Activated B cell treated with CpG ODN at 0.5 μM for 24 hours (primary cell): ENCODE measurements around the gene RAPGEF4. TPM values are rescaled to one million over a fixed set of nuclear protein-coding genes. Genes with fewer than 3 reads are reported as not detected.

Experiments used
- ATAC-seq: fragments of 200-7000 bp; cut with Tn5 transposase; one replicate; pipeline ENCODE4 v1.10.0; 2021; ENCODE audit warnings: low read depth, mild to moderate bottlenecking, moderate library complexity
- CTCF ChIA-PET: fragments of 350-600 bp; sonication (Branson Sonifier 250); formaldehyde crosslinking; loops from one replicate; lab custom pipeline; 2021; ENCODE audit warnings: antibody characterized with exemption; lab: Charles Lee
- POLR2A ChIA-PET: fragments of 350-600 bp; sonication (Branson Sonifier 250); formaldehyde crosslinking; loops from one replicate; lab custom pipeline; 2021; ENCODE audit warnings: antibody characterized with exemption; lab: Charles Lee
- DNase-seq: peaks from one replicate; pipeline ENCODE4 v3.0.0; 2022
- H3K27ac Mint-ChIP-seq: one replicate; pipeline ENCODE4 v1.8.0; 2020; ENCODE audit warnings: mixed read lengths
- H3K27me3 Mint-ChIP-seq: one replicate; pipeline ENCODE4 v1.8.0; 2021; ENCODE audit warnings: mixed read lengths
- H3K36me3 Mint-ChIP-seq: one replicate; pipeline ENCODE4 v1.8.0; 2021; ENCODE audit warnings: low read depth, mixed read lengths
- H3K4me1 Mint-ChIP-seq: one replicate; pipeline ENCODE4 v1.8.0; 2021; ENCODE audit warnings: mixed read lengths
- H3K4me3 Mint-ChIP-seq: one replicate; pipeline ENCODE4 v1.8.0; 2020; ENCODE audit warnings: mild to moderate bottlenecking, mixed read lengths
- H3K9me3 Mint-ChIP-seq: one replicate; pipeline ENCODE4 v1.8.0; 2020; ENCODE audit warnings: mixed read lengths
- CTCF ChIP-seq: fragments of 200-600 bp; IDR thresholded peaks from one replicate; pipeline ENCODE4 v1.8.0; 2022; ENCODE audit warnings: antibody characterized with exemption, mild to moderate bottlenecking
- intact Hi-C: fragments of 100-400 bp; cut with micrococcal nuclease; formaldehyde crosslinking; loops from one replicate; pipeline ENCODE4 v1.15.1; 2024
- total RNA-seq: library from RNA; stranded (reverse); gene quantifications from 2 replicates; pipeline ENCODE4 v1.2.3, GENCODE V29; 2022

The RAPGEF4 gene
- total RNA-seq, 1 donor from 2014 or later = not detected

GRCh38 chr2:172931256-172931894, 195.7 kb downstream of the RAPGEF4 start:
- ATAC-seq = no peak
- ChIA-PET CTCF (interaction anchor here (1.1 to 4.0 kb wide), 5 partner anchors 8 to 125 kb away, joined by 3 to 26 read pairs (median 4); no protein-coding TSS in a partner anchor), POLR2A (no interaction called here)
- H3K27ac Mint-ChIP-seq = no peak overlapping the region
- no peaks in the 10 kb centered on the region for H3K9me3 Mint-ChIP-seq
- H3K4me3 Mint-ChIP-seq = no peak overlapping the region
- TF ChIP-seq CTCF = no peak
- DNase-seq = no peak
- H3K27me3 Mint-ChIP-seq = peaks cover 18% of the 10 kb centered on the region
- H3K4me1 Mint-ChIP-seq = no peaks in the 10 kb centered on the region
- H3K36me3 Mint-ChIP-seq = no peaks in the 10 kb centered on the region
- intact Hi-C loops = no loop called here

- POLR2A ChIA-PET = no interaction called here
- H3K27me3 Mint-ChIP-seq = peaks cover 18% of the 10 kb centered on the region
Observed at GRCh38 chr2:172931918-172932520, 196.4 kb downstream of the RAPGEF4 start.

GRCh38 chr2:172937884-172938712, 202.5 kb downstream of the RAPGEF4 start:
- ATAC-seq (no peak), DNase-seq (no peak)
- Mint-ChIP-seq H3K4me3 (no peak overlapping the region), H3K27me3 (peaks cover 12% of the 10 kb centered on the region), H3K27ac (no peak overlapping the region), H3K4me1 (no peaks in the 10 kb centered on the region), H3K36me3 (no peaks in the 10 kb centered on the region), H3K9me3 (peaks cover 4% of the 10 kb centered on the region)
- intact Hi-C loops = no loop called here
- TF ChIP-seq CTCF = no peak
- ChIA-PET POLR2A (no interaction called here), CTCF (no interaction called here)

More at GRCh38 chr2:172931918-172932520, 196.4 kb downstream of the RAPGEF4 start:
- no peak for TF ChIP-seq CTCF
- intact Hi-C loops = loop anchor here (1.0 to 2.0 kb wide), 2 partner anchors 67 to 126 kb away; no protein-coding TSS in a partner anchor
- ATAC-seq (no peak), DNase-seq (no peak)
- H3K9me3 Mint-ChIP-seq = no peaks in the 10 kb centered on the region
- CTCF ChIA-PET = interaction anchor here (1.1 to 4.0 kb wide), 5 partner anchors 8 to 126 kb away, joined by 3 to 26 read pairs (median 4); no protein-coding TSS in a partner anchor
- no peaks in the 10 kb centered on the region for H3K4me1 Mint-ChIP-seq
- no peak overlapping the region for H3K27ac Mint-ChIP-seq
- no peaks in the 10 kb centered on the region for H3K36me3 Mint-ChIP-seq
- H3K4me3 Mint-ChIP-seq = no peak overlapping the region

GRCh38 chr2:172938713-172939375, 203.2 kb downstream of the RAPGEF4 start:
- intact Hi-C loops = no loop called here
- no peak for ATAC-seq
- H3K4me1 Mint-ChIP-seq = no peaks in the 10 kb centered on the region
- H3K27ac Mint-ChIP-seq = no peak overlapping the region
- no peak for DNase-seq
- TF ChIP-seq CTCF = no peak
- POLR2A ChIA-PET = no interaction called here
- no peaks in the 10 kb centered on the region for H3K36me3 Mint-ChIP-seq
- CTCF ChIA-PET = no interaction called here
- peaks cover 4% of the 10 kb centered on the region for H3K9me3 Mint-ChIP-seq
- peaks cover 12% of the 10 kb centered on the region for H3K27me3 Mint-ChIP-seq
- H3K4me3 Mint-ChIP-seq = no peak overlapping the region
